Sigmoid colon (tissue), 4 donors: Measurements from ENCODE around the gene PIP5K1A.

Experiments used
- CTCF ChIP-seq, 4 experiments: fragments of 450-650 bp in 3 of 4; fragments of 200-600 bp in 1 of 4; IDR thresholded peaks; one replicate each; pipeline ENCODE4 v1.5.1; 2016 to 2019; ENCODE audit warnings: antibody characterized with exemption in 4 of 4, mild to moderate bottlenecking in 3 of 4, moderate library complexity in 2 of 4
- POLR2A ChIP-seq, 2 donors: fragments of 450-650 bp; IDR thresholded peaks; one replicate each; pipeline ENCODE4 v1.6.1; 2016; ENCODE audit warnings: antibody characterized with exemption in 2 of 2, mild to moderate bottlenecking in 2 of 2, moderate library complexity in 2 of 2
- POLR2AphosphoS5 ChIP-seq, 4 donors: sonication (generic); formaldehyde crosslinking; IDR thresholded peaks; one replicate each; pipeline ENCODE4 v1.6.1; 2017; ENCODE audit warnings: antibody characterized with exemption in 4 of 4

- TF ChIP-seq CTCF (IDR thresholded peaks at IDR 0.05), result peak in 2 of 4 experiments; percentile 33 to 40
- peak; percentile 20 to 45 for TF ChIP-seq POLR2A (IDR thresholded peaks at IDR 0.05)
- TF ChIP-seq POLR2AphosphoS5 (IDR thresholded peaks at IDR 0.05), result peak; percentile 57 to 83 (median 78)
These were observed 83.0 kb downstream of the PIP5K1A start for GRCh38 chr1:151281225-151281968.
